Caco-2 (cell line): ENCODE data around the gene NOL7. TPM values are rescaled to one million over a fixed set of nuclear protein-coding genes. Genes with fewer than 3 reads are reported as not detected.

ENCODE experiments used
- BruUV-seq: library from RNA; stranded (reverse); fragments of 400-500 nt; replicated peaks from 2 replicates; lab custom pipeline; 2021; lab: Mats Ljungman, UMichigan
- CTCF ChIA-PET: fragments of 300-600 bp; sonication (Branson Sonifier 250); formaldehyde crosslinking; loops from one replicate; lab custom pipeline; 2022; ENCODE audit warnings: antibody characterized with exemption; lab: Charles Lee
- POLR2A ChIA-PET: fragments of 300-600 bp; sonication (Branson Sonifier 250); formaldehyde crosslinking; loops from one replicate; lab custom pipeline; 2022; ENCODE audit warnings: antibody characterized with exemption; lab: Charles Lee
- DNase-seq, 2 experiments: peaks; one replicate each; pipeline versions ENCODE4 v3.0.0 to v3.0.0-alpha.2; 2020 to 2022
- H3K27me3 ChIP-seq: replicated peaks from 2 replicates; pipeline ENCODE4 v1.6.0; 2011; ENCODE audit warnings: low read length; ENCODE audit not compliant: control insufficient read depth, insufficient read depth
- H3K36me3 ChIP-seq: 2 replicates; pipeline ENCODE4 v1.5.1; 2011; ENCODE audit warnings: low read length; ENCODE audit not compliant: control insufficient read depth, insufficient read depth
- H3K4me1 ChIP-seq: fragments of 250-450 bp; sonication (Bioruptor Pico); 2 replicates; pipeline ENCODE4 v1.5.1; 2020; ENCODE audit warnings: mild to moderate bottlenecking
- H3K4me3 ChIP-seq: 2 replicates; pipeline ENCODE4 v1.5.1; 2011; ENCODE audit warnings: low read depth, mild to moderate bottlenecking, control low read depth, low read length
- H3K9me3 ChIP-seq: fragments of 250-450 bp; sonication (Bioruptor Pico); 2 replicates; pipeline ENCODE4 v1.5.1; 2020; ENCODE audit warnings: mild to moderate bottlenecking, moderate library complexity
- H3K27ac Mint-ChIP-seq: one replicate; pipeline ENCODE4 v1.8.0; 2022; ENCODE audit warnings: mixed read lengths; ENCODE audit not compliant: unreplicated experiment
- H3K27me3 Mint-ChIP-seq: one replicate; pipeline ENCODE4 v1.8.0; 2022; ENCODE audit warnings: mixed read lengths; ENCODE audit not compliant: insufficient read depth, unreplicated experiment
- H3K36me3 Mint-ChIP-seq: one replicate; pipeline ENCODE4 v1.8.0; 2022; ENCODE audit warnings: mild to moderate bottlenecking, mixed read lengths; ENCODE audit not compliant: insufficient read depth, unreplicated experiment
- H3K4me1 Mint-ChIP-seq: one replicate; pipeline ENCODE4 v1.8.0; 2022; ENCODE audit warnings: low read depth, mixed read lengths; ENCODE audit not compliant: unreplicated experiment
- H3K4me3 Mint-ChIP-seq: one replicate; pipeline ENCODE4 v1.8.0; 2022; ENCODE audit warnings: mild to moderate bottlenecking, moderate library complexity, mixed read lengths; ENCODE audit not compliant: unreplicated experiment
- H3K9me3 Mint-ChIP-seq: one replicate; pipeline ENCODE4 v1.8.0; 2022; ENCODE audit warnings: mixed read lengths; ENCODE audit not compliant: unreplicated experiment
- CTCF ChIP-seq, 2 experiments: fragments of 200-600 bp in 1 of 2; IDR thresholded peaks; 1 replicate in 1 of 2; 2 replicates in 1 of 2; pipeline versions ENCODE4 v1.5.1 to v1.8.0; 2011 to 2022; ENCODE audit warnings: antibody characterized with exemption in 1 of 2, control low read depth in 1 of 2, inconsistent platforms in 1 of 2, low read depth in 1 of 2, low read length in 1 of 2, mild to moderate bottlenecking in 1 of 2, moderate library complexity in 1 of 2; ENCODE audit not compliant: insufficient read depth in 1 of 2, severe bottlenecking in 1 of 2, unreplicated experiment in 1 of 2
- intact Hi-C: fragments of 100-400 bp; cut with micrococcal nuclease; formaldehyde crosslinking; loops from one replicate; pipeline ENCODE4 v1.10.0; 2022; ENCODE audit not compliant: unreplicated experiment
- total RNA-seq: library from RNA; stranded (reverse); gene quantifications from 2 replicates; pipeline ENCODE4 v1.2.3, GENCODE V29; 2022

The NOL7 gene
- total RNA-seq, 1 experiment from 2014 or later: 92.9 TPM

GRCh38 chr6:13593103-13593502 lies 22.0 kb upstream of the NOL7 start:
- Mint-ChIP-seq H3K36me3 (peaks cover 14% of the 10 kb centered on the region), H3K27me3 (no peaks in the 10 kb centered on the region), H3K27ac (no peak overlapping the region), H3K9me3 (no peaks in the 10 kb centered on the region), H3K4me3 (no peak overlapping the region), H3K4me1 (no peaks in the 10 kb centered on the region)
- no peak for DNase-seq
- intact Hi-C loops: no loop called here
- H3K36me3 ChIP-seq: no peaks in the 10 kb centered on the region; the same call in 1 of the 2 replicates
- no peaks in the 10 kb centered on the region for H3K9me3 ChIP-seq
- ChIA-PET CTCF (interaction anchor here (0.8 kb wide), 1 partner anchor 8 kb away, joined by 3 read pairs; no protein-coding TSS in a partner anchor), POLR2A (no interaction called here)
- H3K4me1 ChIP-seq: no peaks in the 10 kb centered on the region
- TF ChIP-seq CTCF (IDR thresholded peaks at IDR 0.05; ENCODE audit: insufficient read depth in 1 of 2, low read depth in 1 of 2, low read length in 1 of 2, severe bottlenecking in 1 of 2, unreplicated experiment in 1 of 2): no peak
- no peak overlapping the region for H3K4me3 ChIP-seq
- no TSS peak for BruUV-seq
- H3K27me3 ChIP-seq: no peaks in the 10 kb centered on the region

- H3K27me3 Mint-ChIP-seq: no peaks in the 10 kb centered on the region
- H3K4me1 ChIP-seq: no peaks in the 10 kb centered on the region
- POLR2A ChIA-PET: no interaction called here
Observed at GRCh38 chr6:13593720-13594119, 21.4 kb upstream of the NOL7 start.

GRCh38 chr6:13597073-13597472 lies 18.1 kb upstream of the NOL7 start:
- ChIA-PET POLR2A (no interaction called here), CTCF (no interaction called here)
- intact Hi-C loops: no loop called here
- Mint-ChIP-seq H3K4me3 (no peak overlapping the region), H3K27me3 (no peaks in the 10 kb centered on the region), H3K4me1 (no peaks in the 10 kb centered on the region), H3K36me3 (peaks cover 33% of the 10 kb centered on the region), H3K9me3 (no peaks in the 10 kb centered on the region), H3K27ac (no peak overlapping the region)
- no peak for DNase-seq
- Histone ChIP-seq H3K36me3 (no peaks in the 10 kb centered on the region; the same call in 1 of the 2 replicates), H3K9me3 (no peaks in the 10 kb centered on the region), H3K4me3 (no peak overlapping the region), H3K27me3 (no peaks in the 10 kb centered on the region), H3K4me1 (no peaks in the 10 kb centered on the region)
- BruUV-seq: no TSS peak
- TF ChIP-seq CTCF (IDR thresholded peaks at IDR 0.05; ENCODE audit: insufficient read depth in 1 of 2, low read depth in 1 of 2, low read length in 1 of 2, severe bottlenecking in 1 of 2, unreplicated experiment in 1 of 2): no peak

More at GRCh38 chr6:13593720-13594119, 21.4 kb upstream of the NOL7 start:
- Mint-ChIP-seq H3K27ac (no peak overlapping the region), H3K4me1 (no peaks in the 10 kb centered on the region), H3K4me3 (no peak overlapping the region), H3K36me3 (peaks cover 20% of the 10 kb centered on the region), H3K9me3 (no peaks in the 10 kb centered on the region)
- intact Hi-C loops: no loop called here
- Histone ChIP-seq H3K36me3 (no peaks in the 10 kb centered on the region; the same call in 1 of the 2 replicates), H3K4me3 (no peak overlapping the region), H3K9me3 (no peaks in the 10 kb centered on the region), H3K27me3 (no peaks in the 10 kb centered on the region)
- CTCF ChIA-PET: no interaction called here
- no peak for DNase-seq
- TF ChIP-seq CTCF (IDR thresholded peaks at IDR 0.05; ENCODE audit: insufficient read depth in 1 of 2, low read depth in 1 of 2, low read length in 1 of 2, severe bottlenecking in 1 of 2, unreplicated experiment in 1 of 2): no peak
- BruUV-seq: no TSS peak
